HL-60 (cell line): ENCODE results near the gene FTO.
"Not testable (repeated sequence)": the region's sequence is repeated elsewhere in the genome, so short reads cannot be mapped to it uniquely, and the experiment has no call there.

ENCODE experiments used
- DNase-seq, 2 experiments: peaks; one replicate each; pipeline ENCODE4 v3.0.0-alpha.2; 2010 to 2020; ENCODE audit warnings: low read depth in 1 of 2, low spot score in 1 of 2
- H3K27ac ChIP-seq: fragments of 250-450 bp; sonication (Bioruptor Pico); replicated peaks from 2 replicates; pipeline ENCODE4 v1.5.1; 2020; ENCODE audit warnings: mild to moderate bottlenecking, moderate library complexity
- H3K27me3 ChIP-seq: fragments of 250-450 bp; sonication (Bioruptor Pico); 2 replicates; pipeline ENCODE4 v1.5.1; 2021; ENCODE audit warnings: mild to moderate bottlenecking, moderate library complexity; ENCODE audit not compliant: insufficient read depth, poor library complexity, severe bottlenecking
- H3K4me3 ChIP-seq: replicated peaks from 2 replicates; pipeline ENCODE4 v1.5.1; 2011; ENCODE audit warnings: mild to moderate bottlenecking, control low read depth, low read length; ENCODE audit not compliant: insufficient read depth
- CTCF ChIP-seq: IDR thresholded peaks from one replicate; pipeline ENCODE4 v1.5.1; 2011; ENCODE audit warnings: low read length, control low read depth, inconsistent platforms; ENCODE audit not compliant: insufficient read depth
- GABPA ChIP-seq: IDR thresholded peaks from 2 replicates; pipeline ENCODE4 v1.6.1; 2012; ENCODE audit warnings: low read depth
- POLR2AphosphoS5 ChIP-seq: IDR thresholded peaks from 2 replicates; pipeline ENCODE4 v1.6.1; 2012; ENCODE audit warnings: low read depth
- REST ChIP-seq: IDR thresholded peaks from 2 replicates; pipeline ENCODE4 v1.6.1; 2012; ENCODE audit warnings: low read depth; ENCODE audit not compliant: insufficient replicate concordance
- SPI1 ChIP-seq: IDR thresholded peaks from 2 replicates; pipeline ENCODE4 v1.6.1; 2012; ENCODE audit warnings: low read depth, mild to moderate bottlenecking, borderline replicate concordance

The FTO gene

GRCh38 chr16:53886482-53887378, 182.8 kb downstream of the FTO start:
- Histone ChIP-seq H3K4me3 (no peak overlapping the region), H3K27ac (no peak overlapping the region), H3K27me3 (no peaks in the 10 kb centered on the region)
- TF ChIP-seq CTCF (no peak), POLR2AphosphoS5 (no peak), GABPA (no peak), SPI1 (no peak), REST (no peak)
- no peak for DNase-seq

GRCh38 chr16:53888222-53888621, 184.3 kb downstream of the FTO start:
- Histone ChIP-seq H3K27me3 (no peaks in the 10 kb centered on the region), H3K4me3 (no peak overlapping the region), H3K27ac (no peak overlapping the region)
- DNase-seq, result no peak
- TF ChIP-seq REST (no peak), POLR2AphosphoS5 (no peak), CTCF (no peak), GABPA (no peak), SPI1 (no peak)

- not testable (repeated sequence) for H3K27ac ChIP-seq, H3K27me3 ChIP-seq, DNase-seq, H3K4me3 ChIP-seq
These were observed 186.9 kb downstream of the FTO start for GRCh38 chr16:53890877-53891276.

GRCh38 chr16:53891409-53892139, 187.6 kb downstream of the FTO start:
- H3K27ac ChIP-seq, result no peak overlapping the region
- no peak for DNase-seq
- no peak overlapping the region for H3K4me3 ChIP-seq
- TF ChIP-seq CTCF (no peak), REST (no peak), GABPA (no peak), POLR2AphosphoS5 (no peak), SPI1 (no peak)
- H3K27me3 ChIP-seq, result no peaks in the 10 kb centered on the region
